SK-N-SH (cell line): ENCODE results near the gene TBCD. TPM values are rescaled to one million over a fixed set of nuclear protein-coding genes. Genes with fewer than 3 reads are reported as not detected.

Experiments
- CTCF ChIA-PET: fragments of 300-600, 350-600 bp; formaldehyde crosslinking; extraction: SDS; loops from one replicate; lab custom pipeline; 2021; lab: Yijun Ruan, JAX
- POLR2A ChIA-PET: fragments of 350-600 bp; sonication (Branson Sonifier 250); formaldehyde crosslinking; extraction: SDS; loops from one replicate; lab custom pipeline; 2020; ENCODE audit warnings: antibody characterized with exemption, inconsistent platforms; lab: Yijun Ruan, JAX
- DNase-seq: peaks from one replicate; pipeline ENCODE4 v3.0.0; 2012
- H2AFZ ChIP-seq: fragments of 200-600 bp; sonication (generic); 2 replicates; pipeline ENCODE4 v1.8.1; 2016; ENCODE audit warnings: antibody characterized with exemption, mild to moderate bottlenecking, low read depth
- H3F3A ChIP-seq: fragments of 200-600 bp; sonication (generic); replicated peaks from 2 replicates; pipeline ENCODE3; 2016; ENCODE audit warnings: antibody characterized with exemption, mild to moderate bottlenecking; ENCODE audit not compliant: insufficient read depth
- H3K27ac ChIP-seq, 2 experiments: fragments of 200-500 bp in 1 of 2; fragments of 200-600 bp in 1 of 2; sonication (Bioruptor generic) in 1 of 2; sonication (generic), shearing (Covaris generic) in 1 of 2; 2 replicates each; pipeline versions ENCODE4 v1.5.1 to v1.6.1; 2014 to 2016; ENCODE audit warnings: low read depth in 2 of 2, inconsistent platforms in 1 of 2, low read length in 1 of 2, mild to moderate bottlenecking in 1 of 2, mixed read lengths in 1 of 2
- H3K27me3 ChIP-seq: fragments of 200-600 bp; sonication (generic), shearing (Covaris generic); 2 replicates; pipeline ENCODE4 v1.6.1; 2016; ENCODE audit warnings: mixed run types; ENCODE audit not compliant: insufficient read depth
- H3K36me3 ChIP-seq, 2 experiments: fragments of 200-500 bp in 1 of 2; fragments of 200-600 bp in 1 of 2; sonication (Bioruptor generic) in 1 of 2; sonication (generic) in 1 of 2; replicated peaks in 1 of 2; 2 replicates each; pipeline versions ENCODE3 to v1.5.1; 2014 to 2016; ENCODE audit warnings: low read length in 1 of 2, mild to moderate bottlenecking in 1 of 2; ENCODE audit not compliant: insufficient read depth in 2 of 2, control insufficient read depth in 1 of 2
- H3K4me1 ChIP-seq, 2 experiments: fragments of 200-500 bp in 1 of 2; fragments of 200-600 bp in 1 of 2; sonication (Bioruptor generic) in 1 of 2; sonication (generic), shearing (Covaris generic) in 1 of 2; 2 replicates each; pipeline versions ENCODE4 v1.5.1 to v1.6.1; 2014 to 2016; ENCODE audit warnings: low read depth in 1 of 2, low read length in 1 of 2, mixed run types in 1 of 2; ENCODE audit not compliant: insufficient read depth in 2 of 2, control insufficient read depth in 1 of 2
- H3K4me2 ChIP-seq: fragments of 200-600 bp; sonication (generic), shearing (Covaris generic); 2 replicates; pipeline ENCODE4 v1.6.1; 2017; ENCODE audit warnings: mixed run types
- H3K4me3 ChIP-seq, 2 experiments: fragments of 200-500 bp in 1 of 2; fragments of 200-600 bp in 1 of 2; sonication (Bioruptor generic) in 1 of 2; sonication (generic), shearing (Covaris generic) in 1 of 2; 2 replicates each; pipeline versions ENCODE4 v1.5.1 to v1.8.1; 2014 to 2016; ENCODE audit warnings: low read depth in 2 of 2, inconsistent platforms in 1 of 2, low read length in 1 of 2, mild to moderate bottlenecking in 1 of 2, mixed read lengths in 1 of 2, moderate library complexity in 1 of 2
- H3K79me2 ChIP-seq: fragments of 200-600 bp; sonication (generic); 2 replicates; pipeline ENCODE4 v1.8.1; 2017; ENCODE audit warnings: mild to moderate bottlenecking; ENCODE audit not compliant: insufficient read depth
- H3K9ac ChIP-seq: fragments of 200-600 bp; sonication (generic); 2 replicates; pipeline ENCODE4 v1.6.1; 2017; ENCODE audit warnings: mixed run types
- H3K9me2 ChIP-seq: fragments of 200-600 bp; sonication (generic); 2 replicates; pipeline ENCODE4 v1.6.1; 2017; ENCODE audit warnings: mixed run types
- H3K9me3 ChIP-seq: fragments of 200-600 bp; sonication (generic); 2 replicates; pipeline ENCODE4 v1.6.1; 2017; ENCODE audit warnings: mixed run types, mild to moderate bottlenecking, moderate library complexity
- H4K20me1 ChIP-seq: fragments of 200-600 bp; sonication (generic); 2 replicates; pipeline ENCODE4 v1.6.1; 2017; ENCODE audit warnings: mild to moderate bottlenecking, mixed run types; ENCODE audit not compliant: insufficient read depth
- CHD2 ChIP-seq: fragments of 150-350 bp; IDR thresholded peaks from 2 replicates; pipeline ENCODE4 v1.6.1; 2018; ENCODE audit warnings: low read length; ENCODE audit not compliant: partially characterized antibody
- ELF1 ChIP-seq: IDR thresholded peaks from 2 replicates; pipeline ENCODE4 v1.4.0; 2012
- EP300 ChIP-seq, 2 experiments: IDR thresholded peaks; 2 replicates each; pipeline versions ENCODE4 v1.4.0 to v1.6.1; 2012; ENCODE audit warnings: borderline replicate concordance in 1 of 2, low read depth in 1 of 2, low read length in 1 of 2
- EZH2phosphoT487 ChIP-seq: fragments of 200-600 bp; sonication (generic); IDR thresholded peaks from 2 replicates; pipeline ENCODE4 v1.6.1; 2017; ENCODE audit warnings: low read depth, mixed run types, mild to moderate bottlenecking, antibody characterized with exemption, moderate library complexity, borderline replicate concordance
- JUND ChIP-seq: IDR thresholded peaks from 2 replicates; pipeline ENCODE4 v1.4.0; 2012
- MEF2A ChIP-seq: IDR thresholded peaks from 2 replicates; pipeline ENCODE4 v1.4.0; 2012; ENCODE audit warnings: low read depth, borderline replicate concordance
- NFIC ChIP-seq: IDR thresholded peaks from 2 replicates; pipeline ENCODE4 v1.4.0; 2012; ENCODE audit warnings: borderline replicate concordance
- NRF1 ChIP-seq: IDR thresholded peaks from 2 replicates; pipeline ENCODE4 v1.6.1; 2012; ENCODE audit warnings: low read depth, mild to moderate bottlenecking, low read length
- POLR2AphosphoS5 ChIP-seq: IDR thresholded peaks from 2 replicates; pipeline ENCODE4 v1.6.1; 2012; ENCODE audit warnings: low read depth, low read length
- RAD21 ChIP-seq: IDR thresholded peaks from 2 replicates; pipeline ENCODE4 v1.6.1; 2012; ENCODE audit warnings: mild to moderate bottlenecking, low read length
- RCOR1 ChIP-seq: fragments of 150-350 bp; IDR thresholded peaks from 2 replicates; pipeline ENCODE4 v1.6.1; 2017; ENCODE audit warnings: antibody characterized with exemption, low read length
- RFX5 ChIP-seq: IDR thresholded peaks from 2 replicates; pipeline ENCODE4 v1.6.1; 2012; ENCODE audit warnings: mild to moderate bottlenecking, improper control_type of control experiment, low read length
- RXRA ChIP-seq: IDR thresholded peaks from 2 replicates; pipeline ENCODE4 v1.4.0; 2012; ENCODE audit warnings: low read depth, mild to moderate bottlenecking, borderline replicate concordance
- SIN3A ChIP-seq: IDR thresholded peaks from 2 replicates; pipeline ENCODE4 v1.6.1; 2012; ENCODE audit warnings: low read depth, mild to moderate bottlenecking, low read length, moderate library complexity, borderline replicate concordance
- SMC3 ChIP-seq: IDR thresholded peaks from 2 replicates; pipeline ENCODE4 v1.6.1; 2012; ENCODE audit warnings: low read depth, low read length, improper control_type of control experiment
- TCF12 ChIP-seq: IDR thresholded peaks from 2 replicates; pipeline ENCODE4 v1.4.0; 2012
- WGBS: methylation state at CpG from one replicate; pipeline ENCODE4 v1.1.6; 2017; ENCODE audit warnings: low lambda C conversion rate; 5-methylcytosine and 5-hydroxymethylcytosine counted together
- polyA plus RNA-seq, 3 experiments: library from polyadenylated mRNA; depleted of rRNA; stranded (reverse); fragments of >200 nt; gene quantifications; 2 replicates each; pipeline ENCODE4 v1.2.3, GENCODE V29; 2012
- TF ChIP-seq, protein P1 (sequence below): IDR thresholded peaks from 2 replicates; pipeline ENCODE4 v1.6.1; 2012; ENCODE audit warnings: mild to moderate bottlenecking, low read depth, low read length, moderate library complexity
- TF ChIP-seq, protein P2 (sequence below): IDR thresholded peaks from 2 replicates; pipeline ENCODE4 v1.4.0; 2012; ENCODE audit warnings: low read depth, borderline replicate concordance
- TF ChIP-seq, protein P3 (sequence below): fragments of 150-350 bp; IDR thresholded peaks from 2 replicates; pipeline ENCODE4 v1.6.1; 2016; ENCODE audit warnings: mild to moderate bottlenecking, low read depth, low read length
- TF ChIP-seq, protein P4 (sequence below): IDR thresholded peaks from 2 replicates; pipeline ENCODE4; 2012

TBCD gene
- polyA plus RNA-seq, 1 of the 3 experiments (the other 2 are of a cell fraction), result 107 TPM

DNA sequence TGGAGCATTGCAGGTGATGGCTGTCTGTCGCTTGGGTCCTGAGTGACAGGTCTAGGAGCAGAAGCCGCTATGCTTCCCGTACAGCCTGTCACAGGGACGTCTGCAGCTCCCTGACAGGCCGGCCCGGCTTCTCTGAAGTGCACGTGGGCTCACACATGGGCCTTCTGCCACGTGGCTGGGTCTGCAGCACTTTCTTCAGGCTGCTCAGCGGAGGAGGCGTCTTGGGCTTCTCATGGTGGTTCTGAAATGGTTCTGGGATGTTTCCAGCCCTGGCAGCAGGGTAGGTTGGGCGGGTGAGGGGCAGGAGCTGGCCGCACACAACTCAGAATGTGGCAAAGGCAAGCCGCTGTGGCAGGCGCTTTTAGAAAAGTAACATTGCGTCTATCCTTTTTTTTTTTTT, 168.3 kb downstream of the TBCD start:
- CTCF ChIA-PET, result interaction anchor here (1.7 kb wide), 1 partner anchor 139 kb away, joined by 6 read pairs; no protein-coding TSS in a partner anchor
- H2AFZ ChIP-seq, result no peak overlapping the region

DNA sequence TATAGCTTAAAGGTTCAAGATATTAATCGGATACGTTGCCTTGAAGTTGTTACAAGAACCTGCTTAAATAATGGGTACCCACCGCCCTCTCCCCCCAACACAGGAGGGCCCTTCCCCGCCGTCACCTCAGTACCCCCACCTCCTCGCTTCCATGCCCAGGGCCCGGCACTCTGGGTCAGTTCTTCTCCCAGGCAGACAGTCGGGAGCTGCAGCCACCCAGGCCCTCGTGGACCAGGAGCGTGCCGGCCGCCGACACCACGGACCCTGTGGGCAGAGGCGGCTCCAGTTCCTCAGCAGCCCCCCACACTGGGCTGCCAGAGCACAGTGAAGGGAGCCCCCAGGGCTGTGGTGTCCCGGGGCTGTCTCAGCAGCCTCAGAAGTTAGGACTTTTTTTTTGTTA, 168.8 kb downstream of the TBCD start:
- H3K27ac ChIP-seq, result no peak overlapping the region
- H3K79me2 ChIP-seq, result no peaks in the 10 kb centered on the region
- no peaks in the 10 kb centered on the region for H3K9me2 ChIP-seq
- no peaks in the 10 kb centered on the region for H4K20me1 ChIP-seq
- H3K4me1 ChIP-seq, result no peaks in the 10 kb centered on the region
- H3K9me3 ChIP-seq, result no peaks in the 10 kb centered on the region
- H3K27me3 ChIP-seq, result no peaks in the 10 kb centered on the region
- H3K4me2 ChIP-seq, result no peak overlapping the region
- peaks cover 10 to 16% of the 10 kb centered on the region in 2 experiments for H3K36me3 ChIP-seq
- ChIA-PET POLR2A (interaction anchor here (0.8 kb wide), 1 partner anchor 116 kb away, joined by 3 read pairs; no protein-coding TSS in a partner anchor), CTCF (interaction anchor here (1.6 to 1.7 kb wide), 2 partner anchors 139 to 145 kb away, joined by 5 to 6 read pairs; no protein-coding TSS in a partner anchor)
- no peaks in the 10 kb centered on the region for H3F3A ChIP-seq
- no peak overlapping the region for H3K9ac ChIP-seq
- 90% methylated on average over 16 of the region's 16 CpGs for WGBS
- no peak overlapping the region for H3K4me3 ChIP-seq
- no peak for DNase-seq
- no peak overlapping the region for H2AFZ ChIP-seq
- TF ChIP-seq SMC3, result no peak
- no peak for TF ChIP-seq NFIC
- TF ChIP-seq, protein P1, sequence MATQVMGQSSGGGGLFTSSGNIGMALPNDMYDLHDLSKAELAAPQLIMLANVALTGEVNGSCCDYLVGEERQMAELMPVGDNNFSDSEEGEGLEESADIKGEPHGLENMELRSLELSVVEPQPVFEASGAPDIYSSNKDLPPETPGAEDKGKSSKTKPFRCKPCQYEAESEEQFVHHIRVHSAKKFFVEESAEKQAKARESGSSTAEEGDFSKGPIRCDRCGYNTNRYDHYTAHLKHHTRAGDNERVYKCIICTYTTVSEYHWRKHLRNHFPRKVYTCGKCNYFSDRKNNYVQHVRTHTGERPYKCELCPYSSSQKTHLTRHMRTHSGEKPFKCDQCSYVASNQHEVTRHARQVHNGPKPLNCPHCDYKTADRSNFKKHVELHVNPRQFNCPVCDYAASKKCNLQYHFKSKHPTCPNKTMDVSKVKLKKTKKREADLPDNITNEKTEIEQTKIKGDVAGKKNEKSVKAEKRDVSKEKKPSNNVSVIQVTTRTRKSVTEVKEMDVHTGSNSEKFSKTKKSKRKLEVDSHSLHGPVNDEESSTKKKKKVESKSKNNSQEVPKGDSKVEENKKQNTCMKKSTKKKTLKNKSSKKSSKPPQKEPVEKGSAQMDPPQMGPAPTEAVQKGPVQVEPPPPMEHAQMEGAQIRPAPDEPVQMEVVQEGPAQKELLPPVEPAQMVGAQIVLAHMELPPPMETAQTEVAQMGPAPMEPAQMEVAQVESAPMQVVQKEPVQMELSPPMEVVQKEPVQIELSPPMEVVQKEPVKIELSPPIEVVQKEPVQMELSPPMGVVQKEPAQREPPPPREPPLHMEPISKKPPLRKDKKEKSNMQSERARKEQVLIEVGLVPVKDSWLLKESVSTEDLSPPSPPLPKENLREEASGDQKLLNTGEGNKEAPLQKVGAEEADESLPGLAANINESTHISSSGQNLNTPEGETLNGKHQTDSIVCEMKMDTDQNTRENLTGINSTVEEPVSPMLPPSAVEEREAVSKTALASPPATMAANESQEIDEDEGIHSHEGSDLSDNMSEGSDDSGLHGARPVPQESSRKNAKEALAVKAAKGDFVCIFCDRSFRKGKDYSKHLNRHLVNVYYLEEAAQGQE, result no peak
- TF ChIP-seq MEF2A, result no peak
- TF ChIP-seq RCOR1, result no peak
- no peak for TF ChIP-seq JUND
- TF ChIP-seq RAD21, result no peak
- TF ChIP-seq CHD2, result no peak
- TF ChIP-seq SIN3A, result no peak
- no peak for TF ChIP-seq NRF1
- TF ChIP-seq, protein P2, sequence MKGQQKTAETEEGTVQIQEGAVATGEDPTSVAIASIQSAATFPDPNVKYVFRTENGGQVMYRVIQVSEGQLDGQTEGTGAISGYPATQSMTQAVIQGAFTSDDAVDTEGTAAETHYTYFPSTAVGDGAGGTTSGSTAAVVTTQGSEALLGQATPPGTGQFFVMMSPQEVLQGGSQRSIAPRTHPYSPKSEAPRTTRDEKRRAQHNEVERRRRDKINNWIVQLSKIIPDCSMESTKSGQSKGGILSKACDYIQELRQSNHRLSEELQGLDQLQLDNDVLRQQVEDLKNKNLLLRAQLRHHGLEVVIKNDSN, result no peak
- TF ChIP-seq, protein P3, sequence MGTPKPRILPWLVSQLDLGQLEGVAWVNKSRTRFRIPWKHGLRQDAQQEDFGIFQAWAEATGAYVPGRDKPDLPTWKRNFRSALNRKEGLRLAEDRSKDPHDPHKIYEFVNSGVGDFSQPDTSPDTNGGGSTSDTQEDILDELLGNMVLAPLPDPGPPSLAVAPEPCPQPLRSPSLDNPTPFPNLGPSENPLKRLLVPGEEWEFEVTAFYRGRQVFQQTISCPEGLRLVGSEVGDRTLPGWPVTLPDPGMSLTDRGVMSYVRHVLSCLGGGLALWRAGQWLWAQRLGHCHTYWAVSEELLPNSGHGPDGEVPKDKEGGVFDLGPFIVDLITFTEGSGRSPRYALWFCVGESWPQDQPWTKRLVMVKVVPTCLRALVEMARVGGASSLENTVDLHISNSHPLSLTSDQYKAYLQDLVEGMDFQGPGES, result no peak
- TF ChIP-seq TCF12, result no peak

More for the DNA sequence above, 168.3 kb downstream of the TBCD start:
- Histone ChIP-seq H4K20me1 (no peaks in the 10 kb centered on the region), H3K4me2 (no peak overlapping the region), H3K9me3 (no peaks in the 10 kb centered on the region), H3K36me3 (peaks cover 10 to 16% of the 10 kb centered on the region in 2 experiments), H3K79me2 (no peaks in the 10 kb centered on the region), H3K4me3 (no peak overlapping the region), H3K27me3 (no peaks in the 10 kb centered on the region), H3K4me1 (no peaks in the 10 kb centered on the region), H3K9ac (no peak overlapping the region), H3K9me2 (no peaks in the 10 kb centered on the region), H3F3A (no peaks in the 10 kb centered on the region), H3K27ac (no peak overlapping the region)
- POLR2A ChIA-PET, result interaction anchor here (0.8 kb wide), 1 partner anchor 115 kb away, joined by 3 read pairs; no protein-coding TSS in a partner anchor
- WGBS, result 95% methylated on average over 15 of the region's 15 CpGs
- no peak for TF ChIP-seq ELF1
- TF ChIP-seq EP300 (IDR thresholded peaks at IDR 0.05; ENCODE audit: borderline replicate concordance in 1 of 2, low read depth in 1 of 2, low read length in 1 of 2), result no peak
- no peak for TF ChIP-seq RAD21
- TF ChIP-seq, protein P2, result no peak
- TF ChIP-seq RXRA, result no peak
- no peak for TF ChIP-seq SMC3
- no peak for TF ChIP-seq EZH2phosphoT487
- TF ChIP-seq, protein P4, sequence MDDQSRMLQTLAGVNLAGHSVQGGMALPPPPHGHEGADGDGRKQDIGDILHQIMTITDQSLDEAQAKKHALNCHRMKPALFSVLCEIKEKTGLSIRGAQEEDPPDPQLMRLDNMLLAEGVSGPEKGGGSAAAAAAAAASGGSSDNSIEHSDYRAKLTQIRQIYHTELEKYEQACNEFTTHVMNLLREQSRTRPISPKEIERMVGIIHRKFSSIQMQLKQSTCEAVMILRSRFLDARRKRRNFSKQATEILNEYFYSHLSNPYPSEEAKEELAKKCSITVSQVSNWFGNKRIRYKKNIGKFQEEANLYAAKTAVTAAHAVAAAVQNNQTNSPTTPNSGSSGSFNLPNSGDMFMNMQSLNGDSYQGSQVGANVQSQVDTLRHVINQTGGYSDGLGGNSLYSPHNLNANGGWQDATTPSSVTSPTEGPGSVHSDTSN, result no peak
- no peak for TF ChIP-seq POLR2AphosphoS5
- TF ChIP-seq MEF2A, result no peak
- TF ChIP-seq RFX5, result no peak
- no peak for DNase-seq
